Measurements from ENCODE around the gene STRADA.

STRADA gene, protein sequence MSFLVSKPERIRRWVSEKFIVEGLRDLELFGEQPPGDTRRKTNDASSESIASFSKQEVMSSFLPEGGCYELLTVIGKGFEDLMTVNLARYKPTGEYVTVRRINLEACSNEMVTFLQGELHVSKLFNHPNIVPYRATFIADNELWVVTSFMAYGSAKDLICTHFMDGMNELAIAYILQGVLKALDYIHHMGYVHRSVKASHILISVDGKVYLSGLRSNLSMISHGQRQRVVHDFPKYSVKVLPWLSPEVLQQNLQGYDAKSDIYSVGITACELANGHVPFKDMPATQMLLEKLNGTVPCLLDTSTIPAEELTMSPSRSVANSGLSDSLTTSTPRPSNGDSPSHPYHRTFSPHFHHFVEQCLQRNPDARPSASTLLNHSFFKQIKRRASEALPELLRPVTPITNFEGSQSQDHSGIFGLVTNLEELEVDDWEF

DNA sequence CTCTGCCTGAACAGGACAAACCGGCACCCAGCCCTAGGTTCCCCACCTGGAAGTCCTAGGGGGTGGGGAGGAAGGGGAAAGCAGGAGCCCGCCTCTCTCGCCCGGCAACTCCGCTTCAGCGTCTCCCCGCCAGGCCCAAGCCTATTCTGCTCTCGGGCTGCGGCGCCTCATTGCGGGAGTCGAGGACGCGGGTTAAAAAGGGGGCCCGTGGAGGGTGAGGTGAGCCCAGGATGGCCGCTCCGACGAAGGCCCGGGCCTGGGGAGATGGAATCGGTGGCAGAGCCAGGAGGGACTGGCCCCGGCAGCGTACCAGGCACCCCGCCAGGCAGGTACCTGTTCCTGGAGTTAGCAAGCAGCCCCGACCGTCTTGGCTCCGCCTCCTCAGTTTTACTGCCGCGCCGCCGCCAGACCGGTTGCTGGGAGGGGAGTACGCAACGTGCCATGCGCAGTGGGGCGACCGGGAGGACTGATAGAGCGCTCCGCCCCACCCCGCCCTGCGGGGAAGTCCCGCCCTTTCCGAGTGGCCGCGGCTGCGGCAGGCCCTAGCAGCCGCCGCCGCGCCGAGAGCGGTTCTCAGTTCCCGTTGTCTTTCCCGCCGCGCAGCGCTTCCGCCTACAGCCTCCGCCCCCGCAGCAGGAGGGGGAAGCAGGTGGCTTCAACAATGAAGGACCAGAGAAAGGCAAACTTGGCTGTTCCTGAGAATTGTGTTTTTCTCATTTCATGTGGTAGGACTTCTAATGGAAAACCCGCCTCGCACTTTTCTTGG is at the start of gene STRADA:
TSS of gene STRADA (minus strand) at position 392 of the 766 bp plus-strand sequence. CDS start 13,430 bp downstream, outside the sequence.
- DNase-seq, result peak; percentile 98

DNA sequence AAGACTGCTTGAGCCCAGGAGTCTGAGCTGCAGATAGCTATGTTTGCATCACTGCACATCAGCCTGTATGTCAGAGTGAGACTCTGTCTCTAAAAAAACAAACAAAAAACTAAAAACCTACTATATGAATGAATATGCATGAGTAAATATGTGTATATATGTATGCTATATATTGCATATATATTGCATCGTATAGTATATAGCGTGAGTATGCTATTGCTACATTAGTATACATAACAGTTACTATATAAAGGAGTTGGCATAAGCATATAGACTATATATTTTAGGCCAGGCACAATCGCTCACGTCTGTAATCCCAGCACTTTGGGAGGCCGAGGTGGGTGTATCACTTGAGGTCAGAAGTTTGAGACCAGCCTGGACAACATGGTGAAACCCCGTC is 48.5 kb upstream of the STRADA start:
- DNase-seq, result no peak

DNA sequence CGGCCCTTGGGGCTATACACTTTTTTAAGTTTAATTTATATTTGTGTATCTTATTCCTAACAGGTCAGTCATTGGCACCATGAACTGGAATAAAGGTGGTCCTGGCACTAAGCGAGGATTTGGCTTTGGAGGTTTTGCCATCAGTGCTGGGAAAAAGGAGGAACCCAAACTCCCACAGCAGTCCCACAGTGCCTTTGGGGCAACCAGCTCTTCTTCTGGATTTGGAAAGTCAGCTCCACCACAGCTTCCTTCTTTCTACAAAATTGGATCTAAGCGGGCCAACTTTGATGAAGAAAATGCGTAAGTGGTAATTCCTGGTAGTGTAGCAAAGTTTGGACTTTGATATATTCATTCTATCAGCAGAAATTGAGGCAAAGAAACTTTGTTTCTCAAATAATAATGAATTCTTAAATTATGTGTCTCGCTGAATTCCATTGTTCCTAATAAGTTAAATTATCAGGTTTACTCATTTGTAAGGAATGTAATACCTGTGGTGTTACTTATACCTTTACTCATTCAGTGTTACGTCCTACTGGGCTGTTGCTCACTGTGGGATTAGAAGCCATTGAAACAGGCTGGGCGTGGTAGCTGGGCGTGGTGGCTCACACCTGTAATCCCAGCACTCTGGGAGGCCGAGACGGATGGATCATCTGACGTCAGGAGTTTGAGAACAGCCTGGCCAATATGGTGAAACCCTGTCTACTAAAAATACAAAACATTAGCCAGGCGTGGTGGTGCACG is 45.5 kb upstream of the STRADA start:
- no peak for DNase-seq

DNA sequence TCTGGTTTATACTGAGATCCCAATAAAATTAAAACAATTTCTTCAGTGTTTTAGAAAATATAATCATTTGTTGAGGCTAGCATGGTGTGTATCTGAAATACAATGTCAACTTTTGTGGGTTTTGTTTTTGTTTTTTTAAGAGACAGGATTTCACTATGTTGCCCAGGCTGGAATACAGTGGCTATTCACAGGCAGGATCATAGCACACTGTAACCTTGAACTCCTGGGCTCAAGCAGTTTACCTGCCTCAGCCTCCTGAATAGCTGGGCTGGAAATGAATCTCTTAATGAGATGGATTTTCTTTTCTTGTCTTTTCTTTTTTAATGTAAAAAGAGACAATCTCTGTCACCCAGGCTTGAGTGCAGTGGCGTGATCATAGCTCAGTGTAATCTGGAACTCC is 44.5 kb upstream of the STRADA start:
- no peak for DNase-seq

DNA sequence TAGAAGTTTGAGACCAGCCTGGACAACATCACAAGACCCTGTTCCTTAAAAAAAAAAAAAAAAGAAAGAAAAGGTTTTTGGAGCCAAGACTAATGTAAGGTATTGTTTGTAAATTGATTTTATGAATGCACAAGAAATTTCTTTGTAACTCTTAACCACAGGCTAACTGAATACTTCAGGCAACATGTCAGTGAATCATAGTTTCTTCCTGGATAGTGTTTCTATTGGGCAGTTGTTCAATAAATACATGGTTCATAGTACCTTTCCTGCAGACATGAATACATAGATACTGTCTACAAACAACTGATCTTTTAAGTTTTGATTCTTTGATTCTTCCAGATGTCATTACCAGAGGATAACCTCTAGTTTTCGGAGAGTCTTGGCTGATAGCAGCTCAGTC is 44.0 kb upstream of the STRADA start:
- peak; percentile 42 for DNase-seq

DNA sequence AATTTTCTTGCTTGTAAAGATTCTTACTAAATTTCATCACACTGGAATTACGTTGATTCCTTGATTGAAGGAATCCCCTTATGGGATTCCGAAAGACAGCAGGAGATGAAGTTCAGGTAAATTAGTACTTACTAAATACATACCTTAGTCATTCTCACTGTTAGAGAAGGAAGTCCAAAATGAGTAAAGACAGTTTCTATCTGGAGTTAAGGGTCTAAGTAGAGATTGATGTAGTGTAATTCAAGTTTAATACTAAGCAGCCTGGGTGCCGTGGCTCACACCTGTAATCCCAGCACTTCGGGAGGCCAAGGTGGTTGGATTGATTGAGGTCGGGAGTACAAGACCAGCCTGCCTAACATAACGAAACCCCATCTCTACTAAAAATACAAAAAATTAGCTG is 41.9 kb upstream of the STRADA start:
- DNase-seq, result no peak

DNA sequence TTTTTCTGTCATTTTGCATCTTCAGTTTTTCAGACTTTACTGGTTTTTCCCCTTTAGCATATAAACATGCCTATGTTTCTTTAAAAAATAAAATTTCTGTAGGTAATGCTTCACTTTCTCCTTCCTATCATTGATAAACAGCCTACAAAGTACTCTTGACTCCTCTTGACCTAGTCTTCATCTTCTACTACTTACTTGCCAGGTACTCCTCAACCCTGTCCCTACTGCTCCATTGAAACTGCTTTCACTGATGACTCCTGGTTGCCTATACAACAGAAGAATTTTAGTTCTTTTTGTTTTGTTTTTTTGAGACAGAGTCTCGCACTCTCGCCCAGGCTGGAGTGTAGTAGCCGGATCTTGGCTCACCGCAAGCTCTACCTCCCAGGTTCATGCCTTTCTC is 39.3 kb upstream of the STRADA start:
- no peak for DNase-seq

DNA sequence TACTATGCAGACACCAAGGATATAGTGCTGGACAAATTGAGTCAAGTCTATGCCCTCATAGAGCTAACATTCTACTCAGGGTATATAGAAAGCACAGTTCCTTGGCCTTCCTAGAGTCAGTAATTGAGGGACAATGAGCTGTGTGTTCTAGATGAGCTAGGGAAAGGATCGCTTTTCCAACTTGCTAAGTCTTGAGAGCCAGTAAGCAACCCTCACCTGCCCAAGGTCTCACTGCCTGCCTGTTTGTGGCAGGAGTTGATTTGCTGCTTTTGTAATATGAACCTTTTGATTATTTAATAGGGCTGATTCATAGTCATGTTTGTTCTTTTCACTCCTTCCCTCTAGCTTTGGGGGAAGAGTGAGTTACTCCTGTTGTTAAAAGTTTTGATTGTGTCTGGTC is 38.9 kb upstream of the STRADA start:
- peak; percentile 13 for DNase-seq

DNA sequence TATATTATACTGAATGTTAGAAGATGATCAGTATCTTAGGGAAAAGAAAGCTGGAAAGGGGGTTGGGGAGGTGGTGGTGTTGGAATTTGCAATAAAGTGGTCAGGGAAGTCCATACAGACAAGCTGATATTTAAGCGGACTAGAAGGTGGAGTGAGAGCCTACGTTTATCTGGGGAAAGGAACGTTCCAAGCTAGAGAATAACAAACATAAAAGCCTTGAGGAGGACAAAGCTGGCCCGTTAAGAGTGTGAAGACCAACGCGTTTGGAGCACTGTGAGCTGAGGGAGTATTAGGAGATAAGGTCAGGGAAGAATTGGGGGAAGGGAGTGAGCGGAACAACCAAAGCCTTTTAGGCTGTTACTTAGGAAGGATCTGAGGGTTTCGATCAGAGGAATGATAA is 33.8 kb upstream of the STRADA start:
- peak; percentile 6 for DNase-seq

DNA sequence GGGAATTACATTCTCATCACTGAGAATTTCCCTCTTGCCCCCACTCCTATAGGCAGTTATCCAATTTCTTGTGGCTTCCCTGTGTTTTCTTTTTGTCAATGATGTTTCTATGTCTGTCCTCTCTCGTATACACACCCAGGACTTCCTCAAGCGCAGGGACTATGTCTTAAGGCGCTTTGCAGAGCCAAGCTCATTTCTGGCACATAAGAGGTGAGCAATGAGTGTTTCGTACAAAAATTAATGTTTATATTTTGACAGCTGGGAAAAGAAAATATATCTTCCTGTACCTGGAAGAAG is 33.3 kb upstream of the STRADA start:
- DNase-seq, result peak; percentile 22

DNA sequence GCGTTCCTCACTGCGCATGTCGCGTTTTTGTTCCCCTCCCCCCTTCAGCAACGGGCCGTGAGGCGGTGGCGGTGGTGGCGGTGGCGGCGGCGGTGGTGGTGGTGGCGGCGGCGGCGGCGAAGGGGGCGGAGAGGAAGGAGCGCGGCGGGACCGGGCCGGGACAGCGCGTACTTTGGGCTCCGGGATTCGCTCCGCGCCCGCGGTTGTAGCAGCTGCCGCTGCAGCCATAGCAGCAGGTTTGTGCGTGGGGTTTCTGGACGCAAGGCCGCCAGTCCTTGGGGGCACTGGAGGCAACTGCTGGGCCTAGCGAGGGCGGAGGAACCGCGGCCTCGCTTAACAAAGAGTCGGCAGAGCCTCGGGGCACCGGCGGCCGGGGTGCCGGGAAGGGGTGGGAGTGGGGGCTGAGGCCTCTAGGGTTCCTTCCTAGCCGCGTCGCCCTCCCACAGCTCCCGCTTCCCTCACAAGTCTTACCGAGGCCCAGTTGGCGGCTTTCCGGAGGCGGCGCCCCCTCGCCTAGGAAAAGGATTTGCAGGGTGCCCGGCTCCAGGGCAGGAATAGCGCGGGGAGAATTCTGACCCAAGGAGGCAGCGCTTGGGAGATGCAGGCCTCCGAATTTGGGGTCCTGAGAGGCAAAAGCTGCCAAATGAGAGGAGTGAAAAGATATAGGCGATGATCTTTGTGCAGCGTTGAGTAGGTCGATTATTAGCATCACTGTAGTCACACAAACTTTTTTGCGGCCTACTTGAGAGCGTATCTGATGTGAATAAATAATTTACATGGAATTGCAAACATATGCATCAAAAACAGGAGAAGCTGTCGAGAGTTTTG is 32.8 kb upstream of the STRADA start, which contains the start of gene DDX42:
TSS of gene DDX42 (plus strand) at position 30 of the 828 bp plus-strand sequence. CDS start 12,880 bp downstream, outside the sequence.
- DNase-seq, result peak; percentile 66

DNA sequence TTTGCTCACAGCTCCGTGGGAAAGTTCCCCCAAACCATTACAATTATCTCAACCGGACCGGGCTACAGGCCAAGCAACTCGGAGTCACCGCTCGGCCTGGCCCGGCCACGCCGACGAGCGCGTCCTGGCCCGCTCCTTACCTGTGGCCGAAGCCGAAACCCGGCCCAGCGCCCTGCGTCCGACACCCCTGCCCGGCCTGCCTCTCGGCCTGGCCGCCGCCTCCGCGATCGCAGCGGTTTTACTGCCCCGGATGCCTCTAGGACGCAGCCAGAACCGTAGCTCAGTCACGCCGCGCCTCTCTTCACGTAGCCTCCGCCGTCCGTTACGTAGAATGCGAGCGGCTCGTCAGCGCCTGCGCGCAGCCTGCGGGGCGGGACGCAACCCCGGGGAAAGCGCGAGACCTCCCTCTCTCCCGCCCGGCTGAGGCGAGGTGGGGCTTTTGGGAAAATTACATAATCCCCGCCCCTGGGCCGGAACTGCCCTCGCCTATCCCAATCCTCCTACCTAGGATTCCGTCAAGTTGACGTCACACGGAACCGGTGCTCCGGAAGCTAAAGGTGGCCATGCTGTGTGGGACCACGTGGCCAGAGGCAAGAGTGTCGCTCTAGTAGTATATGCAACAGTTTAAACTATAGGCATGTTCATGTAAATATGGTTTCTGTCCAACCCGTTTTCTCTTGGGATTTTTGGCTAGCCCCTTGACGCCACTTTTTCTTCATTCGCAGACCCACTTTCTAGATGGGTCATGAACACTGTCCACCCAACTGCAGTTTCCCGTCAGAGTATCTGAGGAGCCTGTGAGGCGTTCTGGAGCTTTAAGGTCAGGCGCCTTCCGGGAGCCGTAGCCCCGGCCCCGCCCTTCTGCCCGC is 31.9 kb upstream of the STRADA start, which contains the start of gene CCDC47:
TSS of gene CCDC47 (minus strand) at position 326 of the 869 bp plus-strand sequence. CDS start 7,422 bp downstream, outside the sequence.
- DNase-seq, result peak; percentile 100

DNA sequence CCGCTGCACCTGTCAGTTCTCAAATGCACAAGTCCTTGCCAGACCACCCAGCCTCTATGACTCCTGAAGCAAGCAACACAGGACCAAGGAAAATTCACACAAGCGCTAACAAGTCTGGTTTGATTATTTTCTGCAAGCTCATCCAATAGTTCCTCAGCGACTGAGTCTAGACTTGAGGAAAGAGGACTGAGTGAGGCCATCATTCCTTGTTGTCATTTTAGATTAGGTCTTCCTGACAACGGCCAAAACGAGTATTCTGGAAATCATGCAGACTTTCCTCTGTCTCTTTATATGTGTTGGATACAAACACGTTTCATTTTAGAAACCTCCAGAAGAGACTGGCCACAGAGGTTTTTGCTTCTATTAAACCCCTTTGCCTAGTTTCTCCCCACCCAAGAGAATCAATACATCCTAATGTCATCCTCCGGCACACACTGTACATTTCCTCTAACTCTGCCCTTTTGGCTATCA is 31.2 kb upstream of the STRADA start:
- DNase-seq, result peak; percentile 25

DNA sequence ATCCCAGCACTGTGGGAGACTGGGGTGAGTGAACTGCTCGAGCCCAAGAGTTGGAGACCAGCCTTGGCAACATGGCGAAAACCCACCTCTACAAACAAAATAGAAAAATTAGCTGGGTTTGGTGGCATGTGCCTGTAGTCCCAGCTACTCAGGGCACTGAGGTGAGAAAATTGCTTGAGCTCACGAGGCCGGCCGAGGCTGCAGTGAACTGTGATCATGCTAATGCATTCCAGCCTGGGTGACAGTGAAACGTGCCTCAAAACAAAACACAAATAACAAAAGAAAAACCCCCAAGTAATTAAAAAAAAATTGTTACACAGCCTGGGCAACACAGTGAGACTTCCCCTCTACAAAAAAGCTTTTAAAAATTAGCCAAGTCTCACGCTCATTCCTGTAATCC is 26.8 kb upstream of the STRADA start:
- DNase-seq, result no peak

DNA sequence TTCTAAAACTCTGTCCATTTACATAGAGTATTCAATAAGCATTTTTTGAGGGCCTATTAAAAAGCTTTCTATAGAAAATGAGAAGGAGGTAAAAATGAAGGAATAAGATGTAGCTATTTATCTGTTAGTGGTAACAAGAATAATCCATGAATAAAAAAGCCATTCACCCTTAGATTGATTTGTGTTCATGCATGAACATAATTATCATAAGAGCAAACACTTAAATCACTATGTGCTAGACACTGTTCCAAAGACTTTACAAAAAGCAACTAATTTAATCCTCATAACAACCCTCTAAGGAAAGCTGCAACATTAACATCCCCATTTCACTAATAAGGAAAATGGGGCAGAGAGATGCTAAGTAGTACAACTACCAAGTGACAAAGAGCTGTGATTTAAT is 25.2 kb upstream of the STRADA start:
- DNase-seq, result no peak

DNA sequence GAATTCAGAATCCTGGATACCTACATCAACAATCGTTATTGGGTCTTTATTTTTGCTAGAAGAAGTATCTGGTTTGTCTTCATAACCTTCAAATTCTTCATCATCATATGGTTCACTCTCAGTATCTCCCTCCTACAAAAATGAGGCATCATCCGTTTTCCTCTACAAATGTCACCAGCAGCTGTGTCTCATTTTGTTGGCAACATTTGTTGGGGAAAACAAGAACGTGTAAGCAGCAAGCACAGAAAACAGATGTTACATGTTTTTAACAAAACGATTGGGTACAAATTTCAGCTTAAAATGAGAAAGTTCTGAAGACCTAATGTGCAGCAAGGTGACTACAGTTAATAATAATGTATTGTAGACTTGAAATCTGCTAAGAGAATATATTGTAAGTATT is 23.1 kb upstream of the STRADA start:
- DNase-seq, result no peak

DNA sequence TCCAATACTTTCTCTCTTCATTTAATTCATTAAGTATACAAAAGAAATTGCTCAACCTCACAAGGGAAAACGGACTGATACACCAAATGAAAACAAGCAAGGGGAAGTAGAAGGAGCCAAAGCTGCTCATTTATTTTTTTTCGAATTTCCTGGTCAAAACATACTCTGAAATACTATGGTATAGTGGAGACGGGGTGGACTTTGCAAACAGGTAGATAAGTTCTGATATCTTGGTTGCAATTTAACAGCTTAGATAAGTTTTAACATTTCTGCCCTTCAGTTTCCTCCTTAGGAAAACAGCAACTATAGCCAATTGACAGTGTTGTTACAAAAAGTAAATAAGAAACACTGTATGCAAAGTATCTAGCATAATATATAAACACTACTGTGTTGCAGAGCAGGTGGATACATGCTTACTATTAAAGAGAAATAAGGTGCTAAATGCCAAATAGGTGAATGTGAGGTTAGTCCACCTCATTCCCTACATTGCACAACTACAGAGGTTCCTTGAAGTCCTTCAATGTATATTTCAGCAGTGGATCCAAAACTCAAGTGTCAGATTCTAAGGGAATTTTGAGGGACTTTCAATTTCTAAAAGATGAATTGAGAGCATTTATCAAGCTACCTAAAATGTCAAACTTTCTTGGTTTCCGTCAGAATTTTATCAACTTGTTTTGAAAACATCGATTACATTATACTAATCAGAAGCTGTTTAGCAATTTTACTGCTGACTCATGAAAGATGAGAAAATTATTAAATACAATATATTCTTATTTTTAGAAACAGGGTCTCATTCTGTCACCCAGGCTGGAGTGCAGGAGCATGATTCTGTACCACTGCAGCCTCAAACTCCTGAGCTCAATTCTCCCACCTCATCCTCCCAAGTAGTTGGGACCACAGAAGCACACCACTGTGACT is 20.8 kb upstream of the STRADA start:
- no peak for DNase-seq

DNA sequence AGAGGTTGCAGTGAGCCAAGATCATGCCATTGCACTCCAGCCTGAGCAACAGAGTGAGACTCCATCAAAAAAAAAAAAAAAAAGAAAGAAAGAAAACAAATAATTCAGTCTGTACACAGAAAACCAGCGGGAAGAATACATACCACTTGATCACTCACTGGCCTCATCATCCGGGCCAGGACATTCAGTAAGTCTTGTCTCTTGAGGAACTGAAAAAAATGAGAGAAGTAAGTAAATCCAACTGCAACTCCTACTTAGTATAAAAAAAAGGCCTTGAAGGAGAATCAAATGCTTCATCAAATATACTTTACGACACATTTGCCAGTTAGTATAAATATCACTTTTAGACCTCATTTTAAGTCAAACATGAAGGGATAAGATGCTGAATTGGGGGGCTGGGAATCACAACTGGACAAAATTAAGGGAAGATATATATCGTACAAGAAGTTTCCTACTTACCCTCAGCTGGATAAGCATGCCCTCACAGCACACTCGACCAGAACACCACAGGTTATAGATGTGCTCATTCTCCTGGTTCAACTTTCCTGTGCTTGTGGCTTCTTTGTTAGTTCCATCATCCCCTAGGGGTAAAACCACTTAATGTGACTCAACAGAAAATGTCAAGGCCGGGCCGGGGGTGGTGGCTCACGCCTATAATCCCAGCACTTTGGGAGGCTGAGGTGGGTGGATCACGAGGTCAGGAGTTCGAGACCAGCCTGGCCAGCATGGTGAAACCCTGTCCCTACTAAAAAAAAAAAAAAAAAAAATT is 19.4 kb upstream of the STRADA start:
- peak; percentile 53 for DNase-seq

DNA sequence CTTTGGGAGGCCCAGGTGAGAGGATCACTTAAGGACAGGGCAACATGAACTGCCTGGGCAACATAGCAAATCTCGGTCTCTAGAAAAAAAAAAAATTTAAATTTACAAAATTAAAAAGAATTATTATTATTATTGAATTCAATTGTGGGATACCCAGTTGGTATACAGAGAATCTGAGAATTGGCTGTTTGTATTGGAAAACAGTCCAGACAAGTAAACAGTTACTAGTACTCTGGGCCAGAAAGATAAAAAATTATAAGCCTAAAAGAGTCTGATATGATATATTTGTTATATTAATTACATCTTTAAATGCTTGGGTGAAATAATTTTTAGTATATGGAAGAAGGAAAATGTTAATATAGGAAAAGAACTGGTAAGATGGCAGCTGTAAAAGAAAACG is 16.8 kb upstream of the STRADA start:
- DNase-seq, result no peak

Measured in EL (cell line).